ENCODE results near the gene ASIC4.

ASIC4 gene

DNA sequence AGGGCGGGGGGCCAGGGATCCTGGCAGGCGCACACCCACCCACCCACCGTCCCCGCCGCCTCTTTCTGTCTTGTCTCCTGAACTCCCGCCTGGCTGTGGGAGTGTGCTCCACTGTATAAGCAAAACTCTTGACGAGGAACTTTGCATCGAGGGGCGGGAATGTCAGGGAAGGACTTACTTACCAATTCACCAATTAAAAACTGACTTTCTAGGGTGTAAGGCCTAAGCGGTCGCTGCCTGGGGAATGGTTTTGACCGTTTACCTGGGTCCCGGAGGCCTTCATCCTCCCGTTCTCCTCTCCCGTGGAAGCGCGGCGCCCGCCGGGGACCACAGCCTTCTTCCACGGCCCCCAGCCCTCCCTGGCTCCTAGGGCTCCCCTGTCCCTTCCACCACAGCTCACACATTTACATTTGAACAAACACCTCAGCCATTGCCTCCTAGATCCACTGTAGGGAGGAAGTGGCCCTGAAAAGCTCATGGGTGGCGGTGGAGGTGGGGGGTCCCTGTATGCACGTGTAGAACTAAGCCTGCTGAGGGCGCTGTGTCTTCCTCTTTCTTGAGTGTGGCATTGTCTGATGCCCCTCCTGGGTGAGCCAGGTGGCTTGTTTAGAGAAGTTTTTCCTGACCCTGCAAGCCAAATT lies 8.9 kb downstream of the ASIC4 start:
- Mint-ChIP-seq H3K9me3 (no peaks in the 10 kb centered on the region), H3K4me3 (no peak overlapping the region), H3K27ac (no peak overlapping the region), H3K36me3 (no peaks in the 10 kb centered on the region), H3K4me1 (peaks cover 11% of the 10 kb centered on the region), H3K27me3 (peaks cover 45% of the 10 kb centered on the region)
- DNase-seq (ENCODE audit: low spot score in 2 of 2) (no peak), ATAC-seq (ENCODE audit: low read depth) (peak; percentile 64)

DNA sequence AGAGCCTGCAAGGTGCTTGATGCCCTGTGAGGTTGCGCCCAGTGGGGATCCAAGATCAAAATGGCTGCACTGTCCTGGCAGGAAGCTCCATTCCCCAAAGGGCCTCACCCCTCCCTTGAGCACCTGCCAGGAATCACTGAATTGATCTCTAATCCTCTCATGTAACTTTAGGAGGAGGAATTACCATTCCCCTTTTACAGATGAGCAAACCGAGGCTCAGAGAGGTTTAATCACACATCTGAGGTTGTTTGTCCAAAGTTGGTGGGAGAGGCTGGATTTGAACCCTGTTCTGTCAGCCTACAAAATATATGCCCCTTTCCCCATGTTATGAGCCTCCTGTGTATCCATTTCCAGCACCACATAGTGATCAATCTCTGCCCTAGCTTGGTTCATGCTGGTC lies 10.5 kb downstream of the ASIC4 start:
- peaks cover 46% of the 10 kb centered on the region for H3K27me3 Mint-ChIP-seq
- no peaks in the 10 kb centered on the region for H3K9me3 Mint-ChIP-seq
- H3K4me1 Mint-ChIP-seq, result peaks cover 11% of the 10 kb centered on the region
- DNase-seq (ENCODE audit: low spot score in 2 of 2), result no peak
- no peak overlapping the region for H3K4me3 Mint-ChIP-seq
- H3K27ac Mint-ChIP-seq, result no peak overlapping the region
- H3K36me3 Mint-ChIP-seq, result no peaks in the 10 kb centered on the region
- no peak for ATAC-seq (ENCODE audit: low read depth)

DNA sequence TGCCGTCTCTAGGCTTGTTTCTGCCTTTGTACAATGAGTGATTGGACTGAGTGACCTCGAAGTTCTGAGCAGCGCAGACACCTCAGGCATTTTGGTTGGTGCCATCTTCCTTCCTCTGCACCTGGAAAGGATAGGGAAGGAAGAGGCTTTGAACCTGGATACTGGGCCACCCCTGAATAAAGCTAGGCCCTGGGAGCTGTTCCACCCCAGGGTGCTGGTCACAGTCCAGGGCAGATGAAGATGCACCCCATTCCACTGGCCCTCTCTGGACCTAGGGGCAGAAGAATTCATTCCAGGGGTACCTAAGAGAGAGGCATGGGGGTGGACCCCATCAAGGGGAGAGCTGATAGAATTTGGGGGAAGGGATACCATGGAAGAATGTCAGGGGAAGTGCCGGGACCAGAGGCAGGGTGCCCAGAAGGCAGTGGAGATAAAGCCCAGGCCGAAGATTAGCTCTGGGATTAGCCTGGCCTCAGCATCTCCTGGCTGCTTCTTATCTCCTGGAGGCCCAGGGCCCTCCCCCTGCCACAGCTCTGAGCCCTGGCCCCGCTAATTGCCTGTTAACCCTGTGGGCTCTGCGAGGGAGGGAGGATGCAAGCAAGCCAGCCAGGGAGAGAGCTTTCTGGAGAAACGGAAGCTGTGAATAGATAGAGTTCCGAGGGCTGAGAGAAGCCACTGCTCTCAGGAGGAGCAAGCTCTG lies 11.4 kb downstream of the ASIC4 start:
- Mint-ChIP-seq H3K4me3 (no peak overlapping the region), H3K27me3 (peaks cover 46% of the 10 kb centered on the region), H3K4me1 (peaks cover 16% of the 10 kb centered on the region), H3K36me3 (no peaks in the 10 kb centered on the region), H3K9me3 (no peaks in the 10 kb centered on the region), H3K27ac (no peak overlapping the region)
- DNase-seq (ENCODE audit: low spot score in 2 of 2), result no peak
- no peak for ATAC-seq (ENCODE audit: low read depth)

DNA sequence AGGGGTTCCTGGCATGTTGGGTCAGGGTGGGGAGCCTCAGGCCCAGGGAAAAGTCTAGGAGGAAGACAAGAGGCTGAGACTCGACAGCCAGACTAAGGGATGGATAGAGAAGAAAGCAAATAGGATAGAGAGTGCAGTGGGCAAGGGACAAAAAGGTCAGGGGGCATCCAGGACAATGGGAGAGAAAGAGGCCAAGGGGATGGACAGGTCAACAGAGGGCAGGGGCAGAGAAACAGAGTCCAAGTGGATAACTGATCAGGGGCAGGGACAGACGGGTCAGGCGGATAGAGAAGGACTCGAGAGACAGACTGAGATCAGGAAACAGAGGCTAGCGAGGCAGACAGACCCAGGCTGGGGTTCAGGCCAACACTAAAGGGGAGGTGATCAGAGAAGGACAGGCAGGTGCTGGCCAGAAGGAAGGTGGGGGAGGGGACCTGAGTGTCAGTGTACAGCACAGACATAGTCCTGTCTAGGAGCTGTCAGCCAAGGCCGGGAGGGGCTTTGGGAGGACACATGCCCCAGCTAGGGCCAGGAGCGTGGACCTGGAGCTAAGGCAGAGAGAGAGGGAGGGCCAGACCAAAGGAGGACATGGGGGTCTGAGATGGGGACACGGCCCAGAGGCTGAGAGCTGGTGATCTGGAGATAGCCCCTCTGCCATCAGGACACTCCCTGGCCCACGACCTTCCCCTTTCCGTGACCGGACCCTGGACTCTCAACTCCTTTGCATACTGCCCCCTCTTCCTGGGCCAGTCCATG lies 12.2 kb downstream of the ASIC4 start:
- peaks cover 49% of the 10 kb centered on the region for H3K27me3 Mint-ChIP-seq
- H3K27ac Mint-ChIP-seq, result no peak overlapping the region
- no peak for ATAC-seq (ENCODE audit: low read depth)
- peaks cover 14% of the 10 kb centered on the region for H3K4me1 Mint-ChIP-seq
- no peaks in the 10 kb centered on the region for H3K9me3 Mint-ChIP-seq
- H3K36me3 Mint-ChIP-seq, result no peaks in the 10 kb centered on the region
- DNase-seq (ENCODE audit: low spot score in 2 of 2), result no peak
- H3K4me3 Mint-ChIP-seq, result no peak overlapping the region

DNA sequence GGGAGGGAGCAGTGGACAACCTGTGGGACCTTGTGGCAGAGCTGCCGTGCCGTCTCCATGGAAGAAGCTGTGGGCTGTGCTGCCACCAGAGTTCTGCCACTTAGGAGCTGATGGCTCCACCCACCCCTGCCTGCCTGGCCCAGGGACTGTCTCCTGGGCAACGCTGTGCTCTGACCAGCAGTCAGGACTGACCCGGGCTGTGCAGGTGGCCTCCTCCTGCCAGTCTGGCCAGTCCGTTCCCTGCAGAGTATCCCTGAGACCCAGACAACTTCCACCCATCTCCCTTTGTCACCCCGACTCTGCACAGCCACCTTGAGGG lies 12.8 kb downstream of the ASIC4 start:
- DNase-seq (ENCODE audit: low spot score in 2 of 2) (no peak), ATAC-seq (ENCODE audit: low read depth) (no peak)
- Mint-ChIP-seq H3K27me3 (peaks cover 46% of the 10 kb centered on the region), H3K4me1 (peaks cover 9% of the 10 kb centered on the region), H3K4me3 (no peak overlapping the region), H3K9me3 (no peaks in the 10 kb centered on the region), H3K27ac (no peak overlapping the region), H3K36me3 (no peaks in the 10 kb centered on the region)

DNA sequence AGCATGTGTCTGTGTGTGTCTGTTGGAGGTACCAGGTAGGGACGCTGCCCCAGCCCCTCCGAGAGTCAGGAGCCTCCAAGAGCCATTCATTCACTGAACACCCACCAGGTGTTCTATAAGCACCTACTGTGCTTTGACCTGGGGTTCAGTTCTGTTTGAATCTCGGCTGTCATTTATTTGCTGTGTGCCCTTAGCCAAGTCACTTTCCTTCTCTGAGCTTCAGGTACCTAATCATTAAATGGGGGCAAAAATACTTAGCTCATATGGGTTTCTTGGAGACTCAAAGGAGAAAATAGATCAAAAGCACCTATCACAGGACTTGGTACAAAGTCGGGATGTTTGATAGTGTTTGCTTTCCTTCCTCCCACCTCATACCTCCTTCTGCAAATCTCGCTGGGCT lies 13.2 kb downstream of the ASIC4 start:
- Mint-ChIP-seq H3K4me1 (peaks cover 8% of the 10 kb centered on the region), H3K27ac (no peak overlapping the region), H3K27me3 (peaks cover 47% of the 10 kb centered on the region), H3K9me3 (no peaks in the 10 kb centered on the region), H3K4me3 (no peak overlapping the region), H3K36me3 (no peaks in the 10 kb centered on the region)
- ATAC-seq (ENCODE audit: low read depth) (no peak), DNase-seq (ENCODE audit: low spot score in 2 of 2) (no peak)

DNA sequence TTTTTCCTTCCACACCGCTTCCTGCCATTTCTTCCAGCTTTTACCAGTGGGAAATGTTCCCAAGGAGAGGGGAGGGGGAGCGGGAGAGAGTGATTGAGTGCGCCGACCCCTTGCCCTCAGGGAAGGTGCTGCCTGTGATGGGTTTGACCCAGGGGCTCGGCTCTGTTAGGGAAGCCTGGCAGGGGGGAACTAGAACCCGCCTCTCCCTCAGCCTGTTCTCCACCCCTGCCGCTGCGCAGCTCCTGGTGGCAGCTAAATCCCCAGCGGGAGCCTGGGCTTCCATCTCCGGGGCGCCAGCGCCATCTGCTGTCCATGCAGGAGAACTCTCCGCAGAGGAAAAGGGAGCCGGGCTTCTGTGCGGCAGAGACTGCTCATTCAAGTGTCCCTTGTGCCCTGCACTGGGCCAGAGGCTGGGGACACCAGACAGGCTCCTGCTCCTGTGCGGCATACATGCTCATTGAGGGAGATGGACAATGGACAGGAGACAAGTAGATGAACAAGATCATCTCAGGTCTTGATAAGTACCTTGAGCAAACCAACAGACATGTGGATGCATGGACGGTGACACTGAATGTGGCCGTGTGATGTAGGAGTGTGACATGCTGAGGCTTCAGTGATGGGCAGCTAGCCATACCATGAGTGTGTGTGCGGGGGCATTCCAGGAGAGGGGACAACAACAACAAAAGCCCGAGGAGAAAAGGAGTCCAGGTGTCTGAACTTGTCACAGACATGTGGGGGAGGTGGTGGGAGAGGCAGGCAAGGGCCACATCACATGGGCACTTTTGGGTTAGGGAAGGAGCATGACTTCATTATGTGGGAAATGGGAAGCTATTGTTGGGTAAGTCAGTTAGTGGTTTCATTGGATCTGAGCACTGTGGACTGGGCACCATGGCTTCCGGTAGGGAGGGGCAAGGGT lies 16.0 kb downstream of the ASIC4 start:
- peaks cover 50% of the 10 kb centered on the region for H3K27me3 Mint-ChIP-seq
- H3K9me3 Mint-ChIP-seq, result no peaks in the 10 kb centered on the region
- no peaks in the 10 kb centered on the region for H3K36me3 Mint-ChIP-seq
- no peak overlapping the region for H3K27ac Mint-ChIP-seq
- ATAC-seq (ENCODE audit: low read depth), result peak; percentile 90
- DNase-seq (ENCODE audit: low spot score in 2 of 2), result peak; percentile 83 to 86
- no peak overlapping the region for H3K4me3 Mint-ChIP-seq
- peaks cover 6% of the 10 kb centered on the region for H3K4me1 Mint-ChIP-seq

DNA sequence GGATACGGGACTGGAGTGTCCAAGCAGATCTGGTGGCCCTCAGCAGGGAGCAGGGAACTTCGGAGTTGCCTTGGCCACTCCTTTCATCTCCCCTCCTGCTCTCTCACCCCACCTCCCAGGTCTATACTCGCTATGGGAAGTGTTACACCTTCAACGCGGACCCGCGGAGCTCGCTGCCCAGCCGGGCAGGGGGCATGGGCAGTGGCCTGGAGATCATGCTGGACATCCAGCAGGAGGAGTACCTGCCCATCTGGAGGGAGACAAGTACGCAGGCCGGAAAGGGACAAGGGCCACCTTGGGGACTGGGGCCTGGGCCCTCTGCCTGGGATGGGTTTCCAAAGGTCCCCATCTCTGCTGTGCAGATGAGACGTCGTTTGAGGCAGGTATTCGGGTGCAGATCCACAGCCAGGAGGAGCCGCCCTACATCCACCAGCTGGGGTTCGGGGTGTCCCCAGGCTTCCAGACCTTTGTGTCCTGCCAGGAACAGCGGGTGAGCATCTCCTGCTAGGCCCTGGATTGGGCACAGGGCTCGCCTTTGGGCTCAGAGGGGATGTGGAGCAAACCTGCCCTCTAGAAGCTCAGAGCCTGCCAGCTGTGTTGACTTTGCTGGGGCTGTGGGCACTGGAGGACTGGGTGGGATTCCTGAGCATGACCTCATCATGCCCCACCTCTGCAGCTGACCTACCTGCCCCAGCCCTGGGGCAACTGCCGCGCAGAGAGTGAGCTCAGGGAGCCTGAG lies 17.5 kb downstream of the ASIC4 start:
- H3K27ac Mint-ChIP-seq, result no peak overlapping the region
- no peaks in the 10 kb centered on the region for H3K36me3 Mint-ChIP-seq
- no peaks in the 10 kb centered on the region for H3K9me3 Mint-ChIP-seq
- ATAC-seq (ENCODE audit: low read depth) (no peak), DNase-seq (ENCODE audit: low spot score in 2 of 2) (no peak)
- H3K4me3 Mint-ChIP-seq, result no peak overlapping the region
- peaks cover 8% of the 10 kb centered on the region for H3K4me1 Mint-ChIP-seq
- peaks cover 51% of the 10 kb centered on the region for H3K27me3 Mint-ChIP-seq

DNA sequence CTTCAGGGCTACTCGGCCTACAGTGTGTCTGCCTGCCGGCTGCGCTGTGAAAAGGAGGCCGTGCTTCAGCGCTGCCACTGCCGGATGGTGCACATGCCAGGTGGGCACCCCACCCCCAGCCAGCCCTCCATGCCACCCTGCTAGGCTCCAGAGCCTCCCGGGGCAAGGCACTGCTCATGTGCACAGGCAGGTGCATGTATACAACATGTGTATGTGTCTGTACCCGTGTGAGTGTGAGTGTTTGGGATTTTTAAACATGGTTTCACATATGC lies 18.0 kb downstream of the ASIC4 start:
- H3K4me3 Mint-ChIP-seq, result no peak overlapping the region
- H3K27me3 Mint-ChIP-seq, result peaks cover 48% of the 10 kb centered on the region

DNA sequence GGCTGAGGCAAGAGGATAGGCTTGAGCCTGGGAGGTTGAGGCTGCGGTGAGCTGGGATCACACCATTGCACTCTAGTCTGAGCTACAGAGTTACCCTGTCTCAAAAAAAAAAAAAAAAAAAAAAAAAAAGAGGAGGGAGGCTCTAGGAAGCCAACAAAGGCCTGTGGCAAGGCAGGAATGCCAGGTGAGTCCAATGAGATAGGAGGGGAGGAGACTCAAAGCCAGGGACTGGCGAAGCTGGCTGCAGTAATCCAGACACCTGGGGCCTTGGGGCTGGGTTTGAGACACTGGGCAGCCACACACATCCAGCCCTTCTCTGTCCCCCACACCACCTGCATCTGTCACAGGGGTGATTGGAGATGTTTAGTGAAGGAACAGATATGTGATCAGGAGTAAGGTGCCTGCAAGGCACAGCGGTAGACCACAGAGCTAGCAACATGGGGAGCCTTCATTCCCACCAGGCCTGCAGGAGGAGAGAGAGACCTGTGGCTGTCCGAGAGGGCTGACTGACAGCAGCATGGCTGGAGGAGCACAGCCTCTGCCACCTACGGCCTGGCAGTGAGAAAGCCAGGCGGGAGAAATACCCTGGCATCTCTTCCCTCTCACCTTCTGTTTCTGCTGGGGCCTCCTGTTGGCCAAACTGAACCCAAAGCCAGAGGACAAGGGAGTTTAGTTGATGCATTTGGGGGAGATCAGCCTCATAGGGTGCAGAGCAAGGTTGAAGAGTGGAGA lies 19.8 kb downstream of the ASIC4 start:
- peaks cover 49% of the 10 kb centered on the region for H3K27me3 Mint-ChIP-seq
- H3K27ac Mint-ChIP-seq, result no peak overlapping the region
- no peak overlapping the region for H3K4me3 Mint-ChIP-seq
- no peaks in the 10 kb centered on the region for H3K9me3 Mint-ChIP-seq
- H3K4me1 Mint-ChIP-seq, result peaks cover 8% of the 10 kb centered on the region
- ATAC-seq (ENCODE audit: low read depth) (no peak), DNase-seq (ENCODE audit: low spot score in 2 of 2) (no peak)
- H3K36me3 Mint-ChIP-seq, result no peaks in the 10 kb centered on the region

More for the DNA sequence above, 18.0 kb downstream of the ASIC4 start:
- peaks cover 8% of the 10 kb centered on the region for H3K4me1 Mint-ChIP-seq
- ATAC-seq (ENCODE audit: low read depth) (no peak), DNase-seq (ENCODE audit: low spot score in 2 of 2) (no peak)
- H3K36me3 Mint-ChIP-seq, result no peaks in the 10 kb centered on the region
- H3K9me3 Mint-ChIP-seq, result no peaks in the 10 kb centered on the region
- H3K27ac Mint-ChIP-seq, result no peak overlapping the region

DNA sequence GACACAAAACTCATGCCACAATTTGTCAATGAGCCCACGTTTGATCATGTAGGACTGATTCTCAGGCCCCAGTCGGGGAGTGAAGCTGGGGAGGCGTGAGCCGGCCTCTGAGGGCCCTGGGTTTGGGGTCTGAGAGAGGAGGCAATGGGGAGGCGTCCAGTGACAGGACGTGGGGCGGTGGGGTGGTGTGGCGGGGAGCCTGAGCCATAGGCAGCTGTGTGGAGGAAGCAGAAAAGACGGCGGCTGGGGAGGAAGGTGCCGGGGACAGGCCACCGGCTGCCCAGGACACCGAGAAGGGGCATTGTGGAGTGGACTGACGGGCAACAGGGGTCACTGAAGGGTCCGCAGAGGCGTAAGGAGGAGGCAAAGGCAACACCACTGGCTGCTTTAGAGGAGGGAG lies 22.1 kb downstream of the ASIC4 start:
- H3K27me3 Mint-ChIP-seq, result peaks cover 35% of the 10 kb centered on the region
- peaks cover 3% of the 10 kb centered on the region for H3K4me1 Mint-ChIP-seq
- DNase-seq (ENCODE audit: low spot score in 2 of 2) (no peak), ATAC-seq (ENCODE audit: low read depth) (no peak)
- H3K9me3 Mint-ChIP-seq, result no peaks in the 10 kb centered on the region
- no peak overlapping the region for H3K27ac Mint-ChIP-seq
- no peak overlapping the region for H3K4me3 Mint-ChIP-seq
- H3K36me3 Mint-ChIP-seq, result no peaks in the 10 kb centered on the region

DNA sequence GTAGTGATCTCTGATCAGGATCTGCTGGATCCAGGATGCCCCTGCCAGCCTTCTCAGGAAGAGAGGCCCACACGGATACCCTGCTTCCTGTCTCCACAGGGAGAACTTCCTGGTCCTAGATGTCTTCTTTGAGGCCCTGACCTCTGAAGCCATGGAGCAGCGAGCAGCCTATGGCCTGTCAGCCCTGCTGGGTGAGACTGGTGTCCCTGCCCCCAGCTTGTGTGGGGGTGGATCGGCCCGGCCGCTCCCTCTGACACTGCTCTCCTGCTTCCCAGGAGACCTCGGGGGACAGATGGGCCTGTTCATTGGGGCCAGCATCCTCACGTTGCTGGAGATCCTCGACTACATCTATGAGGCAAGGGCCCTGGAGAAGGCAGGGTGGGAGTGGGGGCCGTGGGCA lies 22.7 kb downstream of the ASIC4 start:
- DNase-seq (ENCODE audit: low spot score in 2 of 2), result no peak
- H3K27me3 Mint-ChIP-seq, result peaks cover 32% of the 10 kb centered on the region
- no peak overlapping the region for H3K27ac Mint-ChIP-seq
- no peak for ATAC-seq (ENCODE audit: low read depth)
- no peaks in the 10 kb centered on the region for H3K9me3 Mint-ChIP-seq
- H3K4me1 Mint-ChIP-seq, result peaks cover 4% of the 10 kb centered on the region
- H3K36me3 Mint-ChIP-seq, result no peaks in the 10 kb centered on the region
- H3K4me3 Mint-ChIP-seq, result no peak overlapping the region

All from memory B cell (primary cell).